Measurements from ENCODE around the gene MLST8.

DNA sequence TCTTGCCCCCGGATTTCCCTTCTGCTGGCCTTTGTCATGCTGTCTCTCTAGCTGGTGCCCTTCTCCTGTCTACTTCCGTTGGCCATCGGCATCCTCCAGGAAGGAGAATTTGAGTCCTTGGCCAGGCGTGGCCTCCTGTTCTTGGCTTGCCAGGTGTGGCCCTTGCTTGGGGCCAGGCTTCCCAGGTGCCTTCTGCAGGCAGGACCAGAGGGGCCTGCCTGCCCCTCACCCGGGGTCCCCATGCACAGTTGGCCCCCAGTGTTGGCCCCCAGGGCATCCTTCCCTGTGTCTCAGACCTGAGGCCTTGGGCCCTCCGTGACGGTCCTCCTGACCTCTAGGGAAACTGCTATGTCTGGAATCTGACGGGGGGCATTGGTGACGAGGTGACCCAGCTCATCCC lies 2.6 kb downstream of the MLST8 start:
- no peak for TF ChIP-seq CTCF (conservative IDR thresholded peaks at IDR 0.05)
- no peak for TF ChIP-seq ZFX (IDR thresholded peaks at IDR 0.05)
